Right lobe of liver (tissue), 4 donors: ENCODE results near the gene TCF4.

Experiments
- POLR2A ChIP-seq: fragments of 450-650 bp; IDR thresholded peaks from one replicate; pipeline ENCODE4 v1.6.1; 2017; ENCODE audit warnings: antibody characterized with exemption, mild to moderate bottlenecking
- TF ChIP-seq, protein P1 (sequence below), 4 donors: fragments of 200-600 bp in 3 of 4; fragments of 450-650 bp in 1 of 4; IDR thresholded peaks; one replicate each; pipeline versions ENCODE4 v1.5.1 to v1.8.0; 2016 to 2022; ENCODE audit warnings: antibody characterized with exemption in 4 of 4, mild to moderate bottlenecking in 2 of 4
- donor health status: DM: no; HTN: no; CAD: no.
- donor health status: DM: no; HTN: no; CAD: no.
- donor health status: DM: no; HTN: yes; CAD: no.

DNA sequence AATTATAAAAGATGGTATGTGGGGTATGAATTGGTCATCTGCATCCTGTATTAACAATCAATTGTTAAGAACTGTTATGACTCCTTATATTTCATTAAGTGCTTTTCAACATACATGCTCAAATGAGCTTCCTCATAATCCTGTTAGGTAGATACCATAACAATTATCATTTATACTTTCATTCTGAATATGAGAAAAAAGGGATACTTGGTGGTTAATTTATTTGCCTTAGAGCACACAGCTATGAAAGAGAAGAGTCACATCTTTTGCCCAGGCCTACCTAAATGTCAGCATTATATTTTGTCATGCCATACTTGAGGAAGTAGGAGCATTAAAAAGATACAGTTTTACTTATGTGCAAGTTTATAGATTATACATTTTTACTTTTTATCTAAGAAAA, 169.6 kb downstream of the TCF4 start:
- TF ChIP-seq, protein P1, sequence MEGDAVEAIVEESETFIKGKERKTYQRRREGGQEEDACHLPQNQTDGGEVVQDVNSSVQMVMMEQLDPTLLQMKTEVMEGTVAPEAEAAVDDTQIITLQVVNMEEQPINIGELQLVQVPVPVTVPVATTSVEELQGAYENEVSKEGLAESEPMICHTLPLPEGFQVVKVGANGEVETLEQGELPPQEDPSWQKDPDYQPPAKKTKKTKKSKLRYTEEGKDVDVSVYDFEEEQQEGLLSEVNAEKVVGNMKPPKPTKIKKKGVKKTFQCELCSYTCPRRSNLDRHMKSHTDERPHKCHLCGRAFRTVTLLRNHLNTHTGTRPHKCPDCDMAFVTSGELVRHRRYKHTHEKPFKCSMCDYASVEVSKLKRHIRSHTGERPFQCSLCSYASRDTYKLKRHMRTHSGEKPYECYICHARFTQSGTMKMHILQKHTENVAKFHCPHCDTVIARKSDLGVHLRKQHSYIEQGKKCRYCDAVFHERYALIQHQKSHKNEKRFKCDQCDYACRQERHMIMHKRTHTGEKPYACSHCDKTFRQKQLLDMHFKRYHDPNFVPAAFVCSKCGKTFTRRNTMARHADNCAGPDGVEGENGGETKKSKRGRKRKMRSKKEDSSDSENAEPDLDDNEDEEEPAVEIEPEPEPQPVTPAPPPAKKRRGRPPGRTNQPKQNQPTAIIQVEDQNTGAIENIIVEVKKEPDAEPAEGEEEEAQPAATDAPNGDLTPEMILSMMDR (IDR thresholded peaks at IDR 0.05), result no peak
- TF ChIP-seq POLR2A, result no peak
